Islet of Langerhans (tissue), 1 donor: ENCODE measurements around the gene NKAIN2.
A peak's percentile ranks its signal among the peaks of the same experiment; 100 is the strongest.
"Not testable (repeated sequence)": the region's sequence is repeated elsewhere in the genome, so short reads cannot be mapped to it uniquely, and the experiment has no call there.

ENCODE experiments used
- FAIRE-seq: peaks from one replicate; lab custom pipeline; 2011; peaks lifted over from hg19 to GRCh38; lab: Jason Lieb, UNC

The NKAIN2 gene

GRCh38 chr6:123895806-123896205, 92.1 kb downstream of the NKAIN2 start:
- no peak for FAIRE-seq

GRCh38 chr6:123896869-123897268, 93.2 kb downstream of the NKAIN2 start:
- FAIRE-seq, result no peak

DNA sequence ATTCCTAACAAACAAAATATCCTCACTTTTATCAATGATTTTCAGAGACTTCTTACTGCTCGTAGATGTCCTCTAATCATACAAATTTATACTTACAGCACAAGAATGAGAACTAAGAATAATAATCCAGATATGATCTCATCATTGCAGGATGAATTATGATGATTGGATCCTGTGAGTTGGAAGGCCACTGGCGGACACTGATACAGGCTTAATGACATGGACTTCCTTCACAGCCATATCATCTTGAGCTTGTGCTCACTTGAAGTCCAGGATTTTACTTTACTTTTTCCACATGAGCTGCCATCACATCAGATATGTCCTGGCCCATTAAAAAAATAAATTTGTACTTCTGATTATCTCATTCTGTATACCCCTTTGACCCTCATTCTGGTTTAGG, 94.3 kb downstream of the NKAIN2 start:
- no peak for FAIRE-seq

DNA sequence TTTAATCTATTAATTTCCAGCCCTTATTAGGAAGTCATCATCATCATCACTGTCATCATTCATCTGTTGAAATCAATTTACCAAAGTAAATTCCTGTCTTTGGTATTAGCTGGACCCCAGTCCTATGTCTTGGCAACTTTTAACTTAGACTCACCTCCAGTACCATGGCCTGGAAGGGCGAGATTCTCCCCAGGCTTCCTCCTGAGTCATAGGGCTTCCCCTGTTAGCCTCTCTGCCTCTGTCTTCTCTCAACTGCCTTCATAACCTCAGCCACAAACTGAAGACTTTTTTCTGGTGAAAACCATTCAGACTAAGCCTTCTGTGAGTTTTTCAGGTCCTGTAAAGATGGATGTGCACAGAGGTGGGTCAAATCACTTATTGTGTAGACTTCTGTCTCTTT, 95.0 kb downstream of the NKAIN2 start:
- no peak for FAIRE-seq

GRCh38 chr6:123899745-123900144, 96.1 kb downstream of the NKAIN2 start:
- FAIRE-seq, result no peak

DNA sequence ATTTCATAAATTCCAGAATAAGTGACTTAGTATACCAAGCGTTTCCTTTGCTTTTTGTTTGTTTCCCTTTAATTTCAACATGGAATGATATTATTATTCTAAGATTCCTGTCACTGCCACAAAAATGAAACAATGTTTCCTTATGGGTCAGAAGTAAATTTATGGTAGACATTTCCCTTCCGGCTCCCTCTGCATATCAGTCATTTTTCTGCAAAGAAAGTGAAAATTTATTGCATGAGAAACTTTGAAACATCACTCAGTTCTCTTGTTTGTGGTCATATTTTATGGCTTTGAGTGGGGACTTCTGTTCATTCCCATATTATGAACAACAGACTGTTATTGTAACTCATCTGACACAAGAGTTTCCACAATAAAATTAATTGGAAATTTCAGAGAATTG, 97.8 kb downstream of the NKAIN2 start:
- FAIRE-seq, result no peak

DNA sequence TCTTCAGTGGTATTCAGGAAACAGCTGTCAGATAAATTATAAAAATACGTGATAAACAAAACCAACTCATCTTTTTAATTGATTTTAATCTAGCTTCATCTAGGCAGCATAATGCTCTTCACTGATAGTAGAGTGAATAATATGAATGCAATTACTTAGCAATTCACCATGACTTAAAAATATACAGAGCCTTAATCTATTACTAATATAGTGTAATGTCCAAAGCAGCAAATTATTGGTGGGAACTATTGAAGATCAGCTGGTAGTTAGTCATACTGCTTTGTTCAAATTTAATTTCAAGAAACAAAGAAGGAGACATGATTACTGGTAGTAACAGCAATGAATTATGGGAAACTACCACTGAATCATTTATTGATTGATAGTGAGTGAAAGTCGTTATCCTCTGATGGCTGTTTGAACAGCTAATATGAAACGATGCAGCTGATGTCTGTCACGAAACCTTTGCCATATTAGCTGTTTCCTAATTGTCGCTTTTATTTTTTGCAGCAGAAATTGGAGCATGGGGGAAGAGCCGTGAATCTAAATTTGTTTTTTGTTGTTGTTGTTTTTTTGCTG, 99.2 kb downstream of the NKAIN2 start:
- FAIRE-seq, result no peak

DNA sequence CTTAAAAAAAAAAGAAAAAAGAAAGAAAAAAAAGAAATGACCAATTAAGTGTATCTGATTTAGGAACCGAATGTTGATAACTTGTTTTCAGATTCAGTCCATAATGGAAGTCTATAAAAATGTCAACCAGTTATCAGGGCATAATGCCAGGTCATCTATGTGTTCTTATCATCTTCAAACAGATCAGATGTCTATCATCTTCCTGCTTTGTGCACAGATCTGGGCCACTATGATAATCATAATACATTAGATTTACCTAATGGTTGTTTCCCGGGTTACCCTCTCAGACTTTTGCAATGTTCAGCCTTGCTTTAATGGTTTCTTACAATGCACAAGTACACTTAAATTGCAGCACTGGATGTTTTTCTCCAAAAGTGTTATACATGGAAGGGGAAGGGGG, 100.6 kb downstream of the NKAIN2 start:
- FAIRE-seq, result no peak

GRCh38 chr6:123908797-123909196, 105.1 kb downstream of the NKAIN2 start:
- FAIRE-seq, result no peak

DNA sequence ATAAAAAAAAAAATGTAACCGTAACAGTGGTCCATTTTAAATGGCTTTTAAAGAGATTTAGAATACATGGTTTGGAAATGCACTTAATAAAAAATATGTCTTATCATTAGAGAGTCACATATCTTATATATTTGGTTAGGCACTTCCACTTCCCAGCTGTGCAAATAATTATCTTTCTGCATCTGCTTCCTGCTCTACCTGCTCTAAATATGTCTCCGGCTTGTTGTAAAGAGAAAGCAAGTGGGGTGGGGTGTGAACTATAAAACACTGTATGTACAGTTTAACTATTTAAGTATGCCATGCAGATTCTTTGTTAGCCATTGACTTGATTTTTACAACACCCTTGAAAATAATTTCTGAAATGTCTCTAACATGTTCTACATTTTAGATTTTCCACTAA, 106.3 kb downstream of the NKAIN2 start:
- no peak for FAIRE-seq

DNA sequence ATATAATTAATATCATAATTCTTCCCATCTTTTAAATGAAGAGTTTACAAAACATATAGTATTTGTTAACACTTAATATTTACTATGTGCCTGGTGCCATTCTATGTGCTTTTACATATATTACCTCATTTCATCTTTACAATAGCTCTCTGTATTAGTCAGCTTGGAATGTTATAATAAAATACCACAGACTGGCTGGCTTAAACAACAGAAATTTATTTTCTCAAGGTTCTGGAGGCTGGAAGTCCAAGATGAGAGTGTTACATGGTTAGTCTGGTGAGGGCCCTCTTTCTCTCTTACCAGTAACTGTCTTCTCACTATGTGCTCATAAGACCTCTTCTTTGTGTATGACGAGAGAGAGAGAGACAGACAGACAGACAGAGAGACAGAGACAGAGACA, 110.2 kb downstream of the NKAIN2 start:
- FAIRE-seq, result no peak

DNA sequence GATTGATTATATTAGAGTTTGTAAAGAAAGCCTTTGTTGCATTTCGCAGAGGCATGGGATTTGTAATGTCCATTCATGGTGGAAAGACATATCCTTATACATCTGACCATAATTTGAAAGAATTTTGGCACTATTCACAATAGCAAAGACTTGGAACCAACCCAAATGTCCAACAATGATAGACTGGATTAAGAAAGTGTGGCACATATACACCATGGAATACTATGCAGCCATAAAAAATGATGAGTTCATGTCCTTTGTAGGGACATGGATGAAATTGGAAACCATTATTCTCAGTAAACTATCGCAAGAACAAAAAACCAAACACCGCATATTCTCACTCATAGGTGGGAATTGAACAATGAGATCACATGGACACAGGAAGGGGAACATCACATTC, 119.7 kb downstream of the NKAIN2 start:
- not testable (repeated sequence) for FAIRE-seq

DNA sequence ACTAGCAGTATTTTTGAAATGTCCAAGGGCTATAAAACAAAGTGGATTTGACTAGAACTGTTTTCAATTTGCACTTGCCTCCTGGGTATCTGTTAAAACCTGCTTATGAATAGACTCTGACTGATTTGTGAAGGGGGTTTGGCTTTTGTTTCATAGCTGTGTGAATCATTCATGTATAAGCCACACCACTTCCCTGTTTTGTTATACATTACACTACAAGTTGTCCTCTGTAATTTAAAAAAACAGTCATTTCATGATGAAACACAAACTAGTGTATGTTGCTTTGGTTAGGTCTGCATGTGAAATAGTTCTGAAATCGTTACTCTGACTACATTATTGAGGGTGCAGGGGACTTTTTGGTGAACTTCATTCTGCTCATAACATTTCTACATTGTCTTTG, 121.7 kb downstream of the NKAIN2 start:
- no peak for FAIRE-seq

DNA sequence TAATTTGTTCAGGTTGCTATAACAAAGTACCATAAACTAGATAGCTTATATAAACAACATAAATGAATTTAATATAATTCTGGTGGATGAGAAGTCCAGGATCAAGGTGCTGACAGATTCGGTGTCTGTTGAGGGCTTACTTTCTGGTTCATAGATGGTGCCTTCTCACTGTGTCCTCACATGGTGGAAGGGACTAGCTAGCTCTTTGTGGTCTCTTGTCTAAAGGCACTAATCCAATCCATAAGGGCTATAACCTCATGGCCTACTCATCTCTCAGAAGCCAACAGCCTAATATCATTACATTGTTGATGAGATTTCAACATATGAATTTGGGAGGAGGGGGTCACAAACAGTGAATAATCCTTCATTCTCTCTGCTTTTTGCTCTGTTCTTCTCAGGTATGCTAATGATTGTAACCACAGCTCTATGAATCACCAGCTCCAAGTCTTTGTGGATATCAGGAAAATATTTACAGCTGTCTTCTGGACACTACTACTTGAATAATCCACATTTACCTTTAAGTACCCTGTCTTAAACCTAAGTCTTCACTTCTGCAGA, 122.3 kb downstream of the NKAIN2 start:
- no peak for FAIRE-seq

DNA sequence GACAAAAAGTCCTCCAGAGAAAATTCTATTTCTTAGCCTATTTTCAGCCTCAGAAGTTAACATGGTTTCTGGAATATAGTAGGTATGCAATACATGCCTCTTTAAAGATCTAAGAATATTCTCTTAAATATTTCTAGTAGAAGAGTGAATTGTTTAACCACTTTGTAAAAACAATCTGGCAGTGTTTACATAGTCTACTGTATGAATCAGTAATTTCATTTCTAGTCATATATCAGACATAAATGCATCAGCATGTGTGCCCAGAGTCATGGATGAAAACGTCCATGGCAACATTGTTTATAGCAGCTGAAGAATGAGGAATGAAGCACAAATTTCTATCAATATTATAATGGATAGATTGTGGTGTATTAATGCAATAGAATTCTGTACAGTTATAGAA, 124.9 kb downstream of the NKAIN2 start:
- no peak for FAIRE-seq

GRCh38 chr6:123931928-123932327, 128.3 kb downstream of the NKAIN2 start:
- no peak for FAIRE-seq

DNA sequence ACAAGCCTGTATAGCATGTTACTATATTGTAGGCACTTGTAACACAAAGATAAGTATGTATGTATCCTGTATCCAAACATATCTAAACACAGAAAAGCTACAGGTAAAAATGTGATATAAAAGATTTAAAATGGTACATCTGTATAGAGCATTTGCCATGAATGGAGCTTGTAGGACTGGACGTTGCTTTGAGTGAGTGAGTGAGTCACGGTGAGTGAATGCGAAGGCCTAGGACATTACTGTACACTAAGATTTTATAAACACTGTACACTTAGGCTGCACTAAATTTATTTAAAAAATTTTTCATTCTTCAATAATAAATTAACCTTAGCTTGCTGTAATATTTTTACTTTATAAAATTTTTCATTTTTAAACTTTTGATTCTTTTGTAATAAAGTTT, 136.9 kb downstream of the NKAIN2 start:
- no peak for FAIRE-seq

GRCh38 chr6:123941855-123942254, 138.2 kb downstream of the NKAIN2 start:
- no peak for FAIRE-seq

- no peak for FAIRE-seq
Observed at GRCh38 chr6:123945386-123945785, 141.7 kb downstream of the NKAIN2 start.

DNA sequence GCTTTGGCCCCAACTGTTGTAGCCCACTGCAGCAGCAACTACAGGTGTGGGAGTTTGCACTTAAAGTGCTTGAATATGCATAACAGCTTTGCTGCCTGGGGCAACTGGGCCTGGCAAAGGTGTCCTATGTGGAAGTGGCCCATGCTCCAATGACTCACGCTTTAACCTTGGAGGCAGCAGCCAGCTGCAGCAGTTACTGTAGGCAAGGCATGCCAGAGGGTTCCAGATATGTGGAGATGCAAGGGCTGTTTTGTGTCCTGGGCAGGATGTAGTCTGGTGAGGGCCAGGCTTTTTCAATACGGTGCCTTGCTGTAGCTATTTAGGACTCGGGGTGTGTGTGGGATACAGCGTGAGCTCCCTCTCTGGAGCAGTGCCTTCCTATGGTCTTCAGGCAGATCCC, 150.3 kb downstream of the NKAIN2 start:
- no peak for FAIRE-seq

- FAIRE-seq, result no peak
Observed at GRCh38 chr6:123956492-123957139, 153.0 kb downstream of the NKAIN2 start.

- peak; percentile 87 for FAIRE-seq
Observed at GRCh38 chr6:123962508-123962907, 158.8 kb downstream of the NKAIN2 start.

DNA sequence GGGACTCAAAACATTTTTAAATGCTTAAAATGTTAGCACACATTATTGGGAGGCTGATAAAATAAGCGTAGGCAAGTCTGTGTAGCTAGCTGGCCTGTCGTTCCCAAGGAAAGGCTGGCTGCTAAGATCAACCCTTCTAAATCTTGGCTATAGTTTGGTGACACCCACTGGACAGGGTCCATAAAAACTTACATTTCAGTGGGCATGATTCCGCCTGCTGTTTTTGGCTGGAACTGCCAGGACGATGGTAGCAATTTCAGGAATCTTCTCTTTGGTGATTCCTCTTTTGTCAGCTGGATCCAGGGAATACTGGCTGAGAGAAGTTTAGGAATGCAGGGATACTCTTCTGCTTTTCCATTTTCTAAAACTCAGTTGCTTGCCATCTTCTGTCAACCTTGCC, 162.2 kb downstream of the NKAIN2 start:
- no peak for FAIRE-seq

DNA sequence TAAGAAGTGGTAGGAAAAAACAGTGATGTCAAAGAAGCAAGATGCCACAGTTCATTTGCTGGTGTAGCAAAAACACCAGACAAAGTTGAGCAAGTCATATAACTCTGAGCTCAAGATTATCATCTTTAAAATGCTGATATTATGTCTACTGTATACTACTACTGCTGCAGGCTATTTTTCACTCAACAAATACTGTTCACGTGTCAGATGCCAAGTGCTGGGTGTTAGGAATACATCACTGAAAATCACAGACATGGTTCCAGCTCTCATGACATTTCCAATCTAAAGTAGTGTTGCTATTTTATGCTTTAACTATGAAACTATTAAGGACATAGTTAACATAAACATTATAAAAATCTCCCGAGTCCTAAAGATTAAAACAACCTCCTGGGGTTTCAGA, 163.0 kb downstream of the NKAIN2 start:
- FAIRE-seq, result no peak
